Transverse colon (tissue), 3 donors: ENCODE data around the gene VRK2.

ENCODE experiments used
- CTCF ChIP-seq, 5 experiments: fragments of 200-600 bp in 3 of 5; fragments of 450-650 bp in 2 of 5; sonication (generic) in 3 of 5; IDR thresholded peaks; 1 replicate in 2 of 5; 2 replicates in 3 of 5; pipeline ENCODE4 v1.5.1; 2016 to 2017; ENCODE audit warnings: antibody characterized with exemption in 5 of 5, inconsistent platforms in 3 of 5, mild to moderate bottlenecking in 2 of 5, moderate library complexity in 1 of 5
- POLR2A ChIP-seq: fragments of 450-650 bp; IDR thresholded peaks from one replicate; pipeline ENCODE4 v1.6.1; 2016; ENCODE audit warnings: antibody characterized with exemption, mild to moderate bottlenecking, moderate library complexity

- TF ChIP-seq POLR2A (no peak), CTCF (IDR thresholded peaks at IDR 0.05) (no peak)
These were observed 40.2 kb upstream of the VRK2 start for GRCh38 chr2:58006256-58006951.
